Esophagus squamous epithelium (tissue), 5 donors: Measurements from ENCODE around the gene CEP295NL. TPM values are rescaled to one million over a fixed set of nuclear protein-coding genes. Genes with fewer than 3 reads are reported as not detected.

ENCODE experiments used
- DNase-seq: peaks from one replicate; lab custom pipeline; 2025; lab: John Stamatoyannopoulos, UW
- H3K27ac ChIP-seq, 4 donors: fragments of 200-600 bp; sonication (generic); one replicate each; pipeline ENCODE4 v1.5.1; 2016 to 2019; ENCODE audit warnings: mild to moderate bottlenecking in 1 of 4
- H3K27me3 ChIP-seq, 4 donors: fragments of 200-600 bp; sonication (generic); 1 replicate in 3 of 4; 2 replicates in 1 of 4; pipeline versions ENCODE4 v1.5.1 to v1.6.0; 2017 to 2021; ENCODE audit warnings: antibody characterized with exemption in 1 of 4
- H3K36me3 ChIP-seq, 3 donors: fragments of 200-600 bp; sonication (generic); one replicate each; pipeline ENCODE4 v1.5.1; 2016 to 2019
- H3K4me1 ChIP-seq, 3 donors: fragments of 200-600 bp; sonication (generic); one replicate each; pipeline ENCODE4 v1.5.1; 2017 to 2019
- H3K4me3 ChIP-seq, 4 donors: fragments of 200-600 bp; sonication (generic); 1 replicate in 3 of 4; 2 replicates in 1 of 4; pipeline ENCODE4 v1.5.1; 2016 to 2019; ENCODE audit warnings: mild to moderate bottlenecking in 2 of 4, moderate library complexity in 1 of 4
- H3K9me3 ChIP-seq, 3 donors: fragments of 200-600 bp; sonication (generic); one replicate each; pipeline ENCODE4 v1.5.1; 2016 to 2019
- POLR2A ChIP-seq, 4 donors: fragments of 450-650 bp; IDR thresholded peaks; one replicate each; pipeline ENCODE4 v1.6.1; 2017; ENCODE audit warnings: antibody characterized with exemption in 4 of 4, mild to moderate bottlenecking in 4 of 4, moderate library complexity in 3 of 4
- WGBS, 2 donors: methylation state at CpG; one replicate each; pipeline ENCODE4 v1.1.5; 2018; 5-methylcytosine and 5-hydroxymethylcytosine counted together
- intact Hi-C: fragments of 100-400 bp; cut with DNase I; formaldehyde crosslinking; loops from one replicate; pipeline ENCODE4 v1.15.0; 2022
- total RNA-seq, 4 donors: library from RNA; depleted of rRNA; stranded (reverse); fragments of >200 nt; gene quantifications; one replicate each; pipeline ENCODE4 v1.1.0, GENCODE V29; 2016
- TF ChIP-seq, protein P1 (sequence below), 6 experiments: fragments of 450-650 bp in 4 of 6; fragments of 200-600 bp in 2 of 6; sonication (generic) in 2 of 6; IDR thresholded peaks; one replicate each; pipeline ENCODE4 v1.5.1; 2016 to 2019; ENCODE audit warnings: antibody characterized with exemption in 6 of 6, mild to moderate bottlenecking in 4 of 6, moderate library complexity in 4 of 6
- donor health status: DM: yes; HTN: yes; CAD: no.

Gene CEP295NL
- total RNA-seq, 4 donors from 2014 or later: 0.42 to 6.9 (median 1.1) TPM

DNA sequence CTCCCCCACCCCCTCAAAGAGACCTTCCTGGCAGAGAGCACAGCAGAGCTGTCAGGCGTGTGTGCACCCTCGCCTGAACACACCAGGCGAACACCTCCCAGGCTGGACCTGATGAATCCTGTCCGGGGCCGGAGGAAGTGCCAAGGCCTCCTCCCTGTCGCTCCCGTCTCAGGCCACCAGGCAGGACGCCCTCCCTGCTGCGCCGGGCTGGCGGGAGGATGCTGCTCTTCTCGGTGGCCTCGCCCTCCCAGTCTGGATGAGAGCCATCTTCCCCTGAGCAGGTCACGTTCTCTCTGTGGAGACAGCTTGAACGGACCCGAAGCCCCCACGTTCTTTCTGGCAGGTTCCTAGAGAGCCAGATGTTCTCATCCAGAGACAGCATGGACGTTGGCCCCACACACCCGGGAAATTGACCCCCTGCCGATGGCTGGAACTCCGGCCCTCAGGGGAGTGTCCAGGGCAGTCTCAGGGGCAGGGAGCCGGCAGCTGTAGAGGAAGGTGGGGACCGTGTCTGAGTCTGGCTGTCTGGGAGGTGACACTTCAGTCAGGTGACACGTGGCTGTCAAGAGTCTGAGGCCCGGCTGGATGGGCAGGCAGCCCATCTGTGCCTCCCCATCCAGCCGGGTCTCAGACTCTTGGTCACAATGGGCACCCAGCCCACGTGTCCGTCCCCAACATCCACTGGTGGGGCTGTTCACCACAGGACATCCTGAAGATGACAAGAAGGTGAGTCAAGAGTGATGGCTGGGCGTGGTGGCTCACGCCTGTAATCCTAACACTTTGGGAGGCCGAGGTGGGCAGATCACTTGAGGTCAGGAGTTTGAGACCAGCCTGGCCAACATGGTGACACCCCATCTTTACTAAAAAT, 27.1 kb upstream of the CEP295NL start:
- intact Hi-C loops: no loop called here
- DNase-seq: no peak
- H3K27ac ChIP-seq: no peak overlapping the region
- H3K27me3 ChIP-seq: peaks cover 0 to 44% (median 0%) of the 10 kb centered on the region in 4 donors
- WGBS, 2 donors: 60% methylated on average over 1 to 3 of the region's 31 CpGs
- H3K4me1 ChIP-seq: peaks cover 27 to 55% (median 28%) of the 10 kb centered on the region in 3 donors
- no peak overlapping the region for H3K4me3 ChIP-seq
- TF ChIP-seq, protein P1, sequence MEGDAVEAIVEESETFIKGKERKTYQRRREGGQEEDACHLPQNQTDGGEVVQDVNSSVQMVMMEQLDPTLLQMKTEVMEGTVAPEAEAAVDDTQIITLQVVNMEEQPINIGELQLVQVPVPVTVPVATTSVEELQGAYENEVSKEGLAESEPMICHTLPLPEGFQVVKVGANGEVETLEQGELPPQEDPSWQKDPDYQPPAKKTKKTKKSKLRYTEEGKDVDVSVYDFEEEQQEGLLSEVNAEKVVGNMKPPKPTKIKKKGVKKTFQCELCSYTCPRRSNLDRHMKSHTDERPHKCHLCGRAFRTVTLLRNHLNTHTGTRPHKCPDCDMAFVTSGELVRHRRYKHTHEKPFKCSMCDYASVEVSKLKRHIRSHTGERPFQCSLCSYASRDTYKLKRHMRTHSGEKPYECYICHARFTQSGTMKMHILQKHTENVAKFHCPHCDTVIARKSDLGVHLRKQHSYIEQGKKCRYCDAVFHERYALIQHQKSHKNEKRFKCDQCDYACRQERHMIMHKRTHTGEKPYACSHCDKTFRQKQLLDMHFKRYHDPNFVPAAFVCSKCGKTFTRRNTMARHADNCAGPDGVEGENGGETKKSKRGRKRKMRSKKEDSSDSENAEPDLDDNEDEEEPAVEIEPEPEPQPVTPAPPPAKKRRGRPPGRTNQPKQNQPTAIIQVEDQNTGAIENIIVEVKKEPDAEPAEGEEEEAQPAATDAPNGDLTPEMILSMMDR (IDR thresholded peaks at IDR 0.05): no peak
- no peak for TF ChIP-seq POLR2A (IDR thresholded peaks at IDR 0.05)
- H3K36me3 ChIP-seq: no peaks in the 10 kb centered on the region
- no peaks in the 10 kb centered on the region for H3K9me3 ChIP-seq

DNA sequence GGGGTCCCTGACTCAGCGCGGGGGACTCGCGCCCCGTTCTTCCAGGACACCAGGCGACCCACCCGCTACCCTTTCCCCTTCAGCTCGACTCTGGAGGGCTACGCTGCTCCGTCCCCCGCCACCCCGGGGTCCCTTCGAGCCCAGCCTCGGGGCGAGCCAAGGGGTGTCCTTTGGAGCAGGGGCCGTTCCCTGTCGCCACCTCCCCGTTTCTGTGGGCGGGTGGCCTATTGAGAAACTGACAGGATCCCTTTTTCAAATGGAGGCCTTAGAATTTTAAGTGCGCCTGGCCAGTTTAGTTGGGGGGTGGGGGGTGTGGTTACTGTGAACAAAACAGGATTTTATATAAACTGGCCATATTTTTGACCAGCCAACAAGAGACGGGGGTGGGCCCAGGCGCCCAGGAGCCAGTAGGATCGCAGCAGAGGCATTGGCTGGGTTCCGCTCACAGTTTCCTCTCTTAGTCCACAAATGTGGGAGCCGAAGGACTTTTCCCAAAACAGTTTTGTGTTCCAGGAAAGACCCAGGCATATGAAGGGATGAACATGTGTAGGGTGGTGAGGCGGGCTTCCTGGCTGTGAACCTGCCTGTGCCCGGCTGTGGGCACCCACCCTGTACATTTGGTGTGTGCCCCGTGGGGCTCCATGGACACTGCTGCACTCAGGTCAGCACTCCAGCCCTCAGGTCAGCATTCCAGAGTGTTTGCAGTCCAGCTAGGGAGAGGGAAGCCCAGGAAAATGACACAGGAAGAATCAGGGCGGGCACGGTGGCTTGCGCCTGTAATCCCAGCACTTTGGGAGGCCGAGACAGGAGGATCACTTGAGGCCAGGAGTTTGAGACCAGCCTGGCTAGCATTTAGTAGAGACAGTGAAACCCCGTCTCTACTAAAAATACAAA, 22.9 kb upstream of the CEP295NL start:
- Histone ChIP-seq H3K27ac (peak overlapping the region; percentile 85 to 97 (median 94)), H3K27me3 (peaks cover 0 to 58% (median 0%) of the 10 kb centered on the region in 4 donors), H3K9me3 (no peaks in the 10 kb centered on the region), H3K4me3 (peak overlapping the region; percentile 46 to 78 (median 68)), H3K4me1 (peaks cover 29 to 70% (median 35%) of the 10 kb centered on the region in 3 donors), H3K36me3 (no peaks in the 10 kb centered on the region)
- TF ChIP-seq, protein P1 (IDR thresholded peaks at IDR 0.05): no peak
- TF ChIP-seq POLR2A (IDR thresholded peaks at IDR 0.05): peak in 2 of 4 donors; percentile 36 to 65
- 50 to 53% methylated on average over 13 to 16 of the region's 33 CpGs for WGBS, 2 donors
- DNase-seq: no peak
- intact Hi-C loops: no loop called here

DNA sequence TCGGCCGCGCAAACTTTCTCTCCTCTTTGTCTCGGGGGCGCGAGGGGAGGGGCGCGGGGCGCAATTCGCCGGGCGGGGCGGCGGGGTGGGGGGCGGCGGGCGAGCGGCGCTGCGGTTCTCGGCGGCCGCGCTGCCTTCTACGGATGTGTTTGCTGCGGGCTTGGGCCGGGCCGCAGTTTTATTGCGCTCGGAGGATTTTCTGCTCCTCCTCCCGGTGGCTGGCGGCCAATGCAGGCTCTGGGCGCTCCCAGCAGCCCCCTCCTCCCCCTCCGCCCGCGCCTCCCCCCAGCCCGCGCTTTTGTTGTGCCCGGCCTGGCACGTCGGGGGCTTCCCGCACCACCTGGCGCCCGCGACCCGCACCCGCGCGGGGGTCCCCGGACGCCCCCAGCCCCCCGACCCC, 22.2 kb upstream of the CEP295NL start, which contains the start of gene TIMP2:
Gene TIMP2, minus strand, starts transcription at position 154 of the 400 bp plus-strand sequence. CDS start 299 bp downstream, outside the sequence.
- TF ChIP-seq POLR2A (IDR thresholded peaks at IDR 0.05): peak in 2 of 4 donors; percentile 46 to 48
- TF ChIP-seq, protein P1 (IDR thresholded peaks at IDR 0.05): peak in 1 of 6 experiments; percentile 17
- Histone ChIP-seq H3K27ac (peak within 1 kb of the TSS; percentile 85 to 97 (median 94)), H3K4me1 (peaks cover 35 to 76% (median 36%) of the 10 kb centered on the region in 3 donors), H3K9me3 (no peaks in the 10 kb centered on the region), H3K4me3 (peak within 1 kb of the TSS; percentile 46 to 78 (median 68)), H3K36me3 (no peaks in the 10 kb centered on the region), H3K27me3 (peaks cover 0 to 55% (median 0%) of the 10 kb centered on the region in 4 donors)
- no CpG with 5 or more reads among the region's 52 CpGs for WGBS, 2 donors
- intact Hi-C loops: no loop called here
- DNase-seq: no peak

DNA sequence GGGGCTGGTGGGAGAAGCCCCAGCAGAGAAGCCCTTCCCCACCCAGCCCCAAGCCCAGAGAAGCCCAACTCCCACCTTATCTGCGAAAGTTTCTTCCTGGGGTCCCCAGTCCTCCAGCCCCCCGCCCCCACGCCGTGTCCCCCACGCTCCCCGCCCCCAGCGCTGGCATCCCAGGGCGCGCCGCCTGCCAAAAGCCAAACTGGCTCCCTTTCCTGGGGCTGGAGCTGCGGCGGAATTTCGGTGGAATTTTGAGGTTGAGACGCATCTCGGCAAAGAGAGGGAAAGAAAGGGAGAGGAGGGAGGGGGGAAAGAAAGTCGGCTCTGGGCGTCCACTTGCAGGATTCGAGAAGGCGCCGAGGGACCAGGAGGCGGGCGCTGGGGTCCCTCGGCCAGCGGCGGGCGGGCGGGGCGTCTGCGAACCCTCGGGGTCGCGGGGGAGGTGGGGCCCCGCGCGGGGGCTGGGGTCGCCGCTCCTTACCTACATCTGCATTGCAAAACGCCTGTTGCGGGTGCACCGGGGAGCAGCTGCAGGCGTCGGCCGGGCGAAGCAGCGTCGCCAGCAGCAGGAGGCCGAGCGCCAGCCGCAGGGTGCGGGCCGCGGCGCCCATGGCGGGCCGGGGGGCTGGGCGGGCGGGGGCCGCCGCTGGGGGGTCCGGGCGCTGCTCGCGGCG, 21.6 kb upstream of the CEP295NL start:
- Histone ChIP-seq H3K4me1 (peaks cover 35 to 77% (median 41%) of the 10 kb centered on the region in 3 donors), H3K36me3 (no peaks in the 10 kb centered on the region), H3K27ac (peak overlapping the region; percentile 85 to 97 (median 94)), H3K27me3 (peaks cover 0 to 49% (median 0%) of the 10 kb centered on the region in 4 donors), H3K9me3 (no peaks in the 10 kb centered on the region), H3K4me3 (peak overlapping the region; percentile 46 to 78 (median 68))
- WGBS, 2 donors: no CpG with 5 or more reads among the region's 64 CpGs
- intact Hi-C loops: no loop called here
- no peak for DNase-seq
- TF ChIP-seq, protein P1 (IDR thresholded peaks at IDR 0.05): no peak
- no peak for TF ChIP-seq POLR2A (IDR thresholded peaks at IDR 0.05)
